ENCODE measurements around the gene PFDN5. TPM values are rescaled to one million over a fixed set of nuclear protein-coding genes. Genes with fewer than 3 reads are reported as not detected.
A peak's percentile ranks its signal among the peaks of the same experiment; 100 is the strongest.
"Not testable (repeated sequence)": the region's sequence is repeated elsewhere in the genome, so short reads cannot be mapped to it uniquely, and the experiment has no call there.

PFDN5 gene
- total RNA-seq, 1 experiment from 2014 or later: 270 TPM

GRCh38 chr12:53327435-53328042 lies 32.2 kb downstream of the PFDN5 start:
- peak; percentile 27 for DNase-seq (ENCODE audit: low read depth)

- no peak for DNase-seq (ENCODE audit: low read depth)
Measured at GRCh38 chr12:53328043-53328435, 32.7 kb downstream of the PFDN5 start.

GRCh38 chr12:53330671-53331070 lies 35.3 kb downstream of the PFDN5 start:
- no peak for DNase-seq (ENCODE audit: low read depth)

GRCh38 chr12:53332339-53332738 lies 37.0 kb downstream of the PFDN5 start:
- not testable (repeated sequence) for DNase-seq (ENCODE audit: low read depth)

- DNase-seq (ENCODE audit: low read depth): no peak
Measured at GRCh38 chr12:53332744-53333143, 37.4 kb downstream of the PFDN5 start.

- no peak for DNase-seq (ENCODE audit: low read depth)
Measured at GRCh38 chr12:53333289-53333688, 37.9 kb downstream of the PFDN5 start.

- DNase-seq (ENCODE audit: low read depth): no peak
Measured at GRCh38 chr12:53333845-53334244, 38.5 kb downstream of the PFDN5 start.

GRCh38 chr12:53334822-53335221 lies 39.5 kb downstream of the PFDN5 start:
- DNase-seq (ENCODE audit: low read depth): no peak

GRCh38 chr12:53336181-53336681 lies 40.9 kb downstream of the PFDN5 start, which contains the start of gene SP7:
SP7 (minus strand) TSS chr12:53336354; CDS start chr12:53335646, 708 bp downstream.
- no peak for DNase-seq (ENCODE audit: low read depth)

- no peak for DNase-seq (ENCODE audit: low read depth)
Measured at GRCh38 chr12:53338017-53338416, 42.7 kb downstream of the PFDN5 start.

- no peak for DNase-seq (ENCODE audit: low read depth)
Measured at GRCh38 chr12:53338916-53339315, 43.6 kb downstream of the PFDN5 start.

GRCh38 chr12:53340398-53340797 lies 45.1 kb downstream of the PFDN5 start:
- DNase-seq (ENCODE audit: low read depth): no peak

- no peak for DNase-seq (ENCODE audit: low read depth)
Measured at GRCh38 chr12:53343449-53343848, 48.1 kb downstream of the PFDN5 start.

GRCh38 chr12:53343969-53344368 lies 48.6 kb downstream of the PFDN5 start:
- no peak for DNase-seq (ENCODE audit: low read depth)

GRCh38 chr12:53344487-53344823 lies 49.1 kb downstream of the PFDN5 start:
- DNase-seq (ENCODE audit: low read depth): no peak

- peak; percentile 74 for DNase-seq (ENCODE audit: low read depth)
Measured at GRCh38 chr12:53344824-53345485, 49.6 kb downstream of the PFDN5 start.

- DNase-seq (ENCODE audit: low read depth): peak; percentile 54
Measured at GRCh38 chr12:53345486-53346188, 50.3 kb downstream of the PFDN5 start.

GRCh38 chr12:53346491-53346890 lies 51.1 kb downstream of the PFDN5 start:
- no peak for DNase-seq (ENCODE audit: low read depth)

GRCh38 chr12:53347905-53348304 lies 52.6 kb downstream of the PFDN5 start:
- no peak for DNase-seq (ENCODE audit: low read depth)
